Effector CD4-positive, alpha-beta T cell (primary cell): Measurements from ENCODE around the gene POLR2I.
"Not testable (repeated sequence)": the region's sequence is repeated elsewhere in the genome, so short reads cannot be mapped to it uniquely, and the experiment has no call there.

Source experiments
- DNase-seq: peaks from one replicate; pipeline ENCODE4 v3.0.0-alpha.2; 2020

POLR2I gene

GRCh38 chr19:36131221-36131620 is 16.5 kb upstream of the POLR2I start:
- not testable (repeated sequence) for DNase-seq

- no peak for DNase-seq
These were observed 13.7 kb upstream of the POLR2I start for GRCh38 chr19:36128392-36128736.

GRCh38 chr19:36125557-36125956 is 10.9 kb upstream of the POLR2I start:
- no peak for DNase-seq

GRCh38 chr19:36121486-36122124 is 6.9 kb upstream of the POLR2I start:
- DNase-seq: no peak

- DNase-seq: no peak
These were observed 6.3 kb upstream of the POLR2I start for GRCh38 chr19:36120984-36121358.

GRCh38 chr19:36120092-36120983 is 5.7 kb upstream of the POLR2I start:
- no peak for DNase-seq

GRCh38 chr19:36116344-36116637 is 1.6 kb upstream of the POLR2I start:
- no peak for DNase-seq

- DNase-seq: peak; percentile 85
These were observed 1.0 kb upstream of the POLR2I start, which contains the start of gene TBCB for GRCh38 chr19:36115453-36116343. Gene TBCB (plus strand): TSS chr19:36115468. CDS start chr19:36115561, 93 bp downstream.

- peak; percentile 10 for DNase-seq
These were observed 568 bp downstream of the POLR2I start for GRCh38 chr19:36113894-36114720.

- no peak for DNase-seq
These were observed 1.2 kb downstream of the POLR2I start for GRCh38 chr19:36113425-36113824.

- no peak for DNase-seq
These were observed 2.0 kb downstream of the POLR2I start for GRCh38 chr19:36112678-36113077.

GRCh38 chr19:36111200-36111539 is 3.5 kb downstream of the POLR2I start:
- no peak for DNase-seq

GRCh38 chr19:36110487-36111199 is 4.0 kb downstream of the POLR2I start, which contains the start of gene OVOL3:
Gene OVOL3 (plus strand): TSS chr19:36111143. CDS start chr19:36111203, 60 bp downstream.
- no peak for DNase-seq

- DNase-seq: no peak
These were observed 6.0 kb downstream of the POLR2I start for GRCh38 chr19:36108684-36109083.

- DNase-seq: no peak
These were observed 7.7 kb downstream of the POLR2I start for GRCh38 chr19:36106991-36107390.

GRCh38 chr19:36106441-36106840 is 8.2 kb downstream of the POLR2I start:
- DNase-seq: no peak

- no peak for DNase-seq
These were observed 10.7 kb downstream of the POLR2I start for GRCh38 chr19:36103842-36104552.

GRCh38 chr19:36103040-36103626 is 11.5 kb downstream of the POLR2I start:
- no peak for DNase-seq

- no peak for DNase-seq
These were observed 12.9 kb downstream of the POLR2I start for GRCh38 chr19:36101550-36102327.

- DNase-seq: no peak
These were observed 14.2 kb downstream of the POLR2I start for GRCh38 chr19:36100476-36100875.
